ENCODE data around the gene GCKR. TPM values are rescaled to one million over a fixed set of nuclear protein-coding genes. Genes with fewer than 3 reads are reported as not detected.

GCKR gene
- total RNA-seq, 4 donors from 2014 or later: 0.61 to 0.69 TPM; not detected in 2

DNA sequence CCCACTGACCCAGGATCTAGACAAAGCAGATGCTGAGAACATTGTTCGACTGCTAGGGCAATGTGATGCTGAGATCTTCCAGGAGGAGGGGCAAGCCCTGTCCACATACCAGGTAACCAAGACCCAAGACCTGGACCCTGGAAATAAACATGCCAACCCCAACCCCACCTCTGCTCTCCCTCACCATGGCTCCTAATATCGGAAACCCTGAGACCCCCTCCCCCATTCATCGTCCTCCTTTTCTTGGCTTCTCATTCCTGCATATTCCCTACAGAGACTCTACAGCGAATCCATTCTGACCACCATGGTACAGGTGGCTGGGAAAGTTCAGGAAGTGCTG is 619 bp downstream of the GCKR start:
- intact Hi-C loops (cut with DNase I; ENCODE audit: low total_unique reads): no loop called here
- Histone ChIP-seq H3K27ac (no peak overlapping the region), H3K9me3 (no peaks in the 10 kb centered on the region), H3K4me3 (no peak overlapping the region), H3K4me1 (no peaks in the 10 kb centered on the region), H3K36me3 (no peaks in the 10 kb centered on the region), H3K27me3 (no peaks in the 10 kb centered on the region)
- TF ChIP-seq, protein P1, sequence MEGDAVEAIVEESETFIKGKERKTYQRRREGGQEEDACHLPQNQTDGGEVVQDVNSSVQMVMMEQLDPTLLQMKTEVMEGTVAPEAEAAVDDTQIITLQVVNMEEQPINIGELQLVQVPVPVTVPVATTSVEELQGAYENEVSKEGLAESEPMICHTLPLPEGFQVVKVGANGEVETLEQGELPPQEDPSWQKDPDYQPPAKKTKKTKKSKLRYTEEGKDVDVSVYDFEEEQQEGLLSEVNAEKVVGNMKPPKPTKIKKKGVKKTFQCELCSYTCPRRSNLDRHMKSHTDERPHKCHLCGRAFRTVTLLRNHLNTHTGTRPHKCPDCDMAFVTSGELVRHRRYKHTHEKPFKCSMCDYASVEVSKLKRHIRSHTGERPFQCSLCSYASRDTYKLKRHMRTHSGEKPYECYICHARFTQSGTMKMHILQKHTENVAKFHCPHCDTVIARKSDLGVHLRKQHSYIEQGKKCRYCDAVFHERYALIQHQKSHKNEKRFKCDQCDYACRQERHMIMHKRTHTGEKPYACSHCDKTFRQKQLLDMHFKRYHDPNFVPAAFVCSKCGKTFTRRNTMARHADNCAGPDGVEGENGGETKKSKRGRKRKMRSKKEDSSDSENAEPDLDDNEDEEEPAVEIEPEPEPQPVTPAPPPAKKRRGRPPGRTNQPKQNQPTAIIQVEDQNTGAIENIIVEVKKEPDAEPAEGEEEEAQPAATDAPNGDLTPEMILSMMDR (IDR thresholded peaks at IDR 0.05): no peak
- TF ChIP-seq POLR2A (IDR thresholded peaks at IDR 0.05): no peak
- no peak for DNase-seq

DNA sequence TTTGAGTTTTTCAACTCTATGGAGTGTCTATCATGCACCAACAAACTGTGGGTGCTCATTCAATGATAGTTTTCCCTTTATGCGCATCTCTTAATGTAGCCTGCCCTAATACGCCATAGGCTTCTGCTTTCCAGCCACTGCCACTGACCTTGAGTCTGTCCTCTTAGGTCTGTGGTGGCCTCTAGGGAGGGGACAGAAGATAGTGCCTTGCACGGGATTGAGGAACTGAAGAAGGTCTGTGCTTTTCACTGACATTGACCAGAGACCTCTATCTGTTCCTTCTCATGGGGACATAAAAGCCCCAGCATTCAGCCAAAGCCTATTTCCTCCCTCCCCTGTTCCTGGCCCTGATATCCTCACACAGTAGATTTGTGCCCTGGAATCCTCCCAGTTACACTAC is 2.3 kb downstream of the GCKR start:
- H3K4me3 ChIP-seq: no peak overlapping the region
- no peaks in the 10 kb centered on the region for H3K36me3 ChIP-seq
- DNase-seq: no peak
- H3K4me1 ChIP-seq: no peaks in the 10 kb centered on the region
- no peak overlapping the region for H3K27ac ChIP-seq
- intact Hi-C loops (cut with DNase I; ENCODE audit: low total_unique reads): no loop called here
- no peaks in the 10 kb centered on the region for H3K9me3 ChIP-seq
- TF ChIP-seq, protein P1 (IDR thresholded peaks at IDR 0.05): no peak
- no peak for TF ChIP-seq POLR2A (IDR thresholded peaks at IDR 0.05)
- no peaks in the 10 kb centered on the region for H3K27me3 ChIP-seq

DNA sequence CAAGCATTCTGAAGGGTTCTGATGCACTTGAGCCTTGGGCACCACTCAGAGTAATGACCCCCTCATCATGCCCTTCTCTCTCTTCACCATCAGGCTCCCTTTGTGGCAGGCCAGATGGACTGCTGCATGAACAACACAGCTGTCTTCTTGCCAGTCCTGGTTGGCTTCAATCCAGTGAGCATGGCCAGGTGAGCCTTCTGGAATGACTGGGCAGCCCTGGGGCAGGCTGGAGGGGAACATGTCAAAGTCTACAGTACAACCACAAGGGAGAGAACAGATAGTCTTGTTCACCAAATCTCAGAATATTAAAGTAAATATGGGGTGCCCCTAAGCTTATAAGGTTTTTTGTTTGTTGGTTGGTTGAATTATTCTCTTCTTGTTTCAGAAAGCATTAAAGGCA is 4.4 kb downstream of the GCKR start:
- Histone ChIP-seq H3K4me1 (no peaks in the 10 kb centered on the region), H3K27ac (no peak overlapping the region), H3K9me3 (no peaks in the 10 kb centered on the region), H3K4me3 (no peak overlapping the region), H3K36me3 (no peaks in the 10 kb centered on the region), H3K27me3 (no peaks in the 10 kb centered on the region)
- intact Hi-C loops (cut with DNase I; ENCODE audit: low total_unique reads): no loop called here
- no peak for TF ChIP-seq POLR2A (IDR thresholded peaks at IDR 0.05)
- TF ChIP-seq, protein P1 (IDR thresholded peaks at IDR 0.05): no peak
- no peak for DNase-seq

DNA sequence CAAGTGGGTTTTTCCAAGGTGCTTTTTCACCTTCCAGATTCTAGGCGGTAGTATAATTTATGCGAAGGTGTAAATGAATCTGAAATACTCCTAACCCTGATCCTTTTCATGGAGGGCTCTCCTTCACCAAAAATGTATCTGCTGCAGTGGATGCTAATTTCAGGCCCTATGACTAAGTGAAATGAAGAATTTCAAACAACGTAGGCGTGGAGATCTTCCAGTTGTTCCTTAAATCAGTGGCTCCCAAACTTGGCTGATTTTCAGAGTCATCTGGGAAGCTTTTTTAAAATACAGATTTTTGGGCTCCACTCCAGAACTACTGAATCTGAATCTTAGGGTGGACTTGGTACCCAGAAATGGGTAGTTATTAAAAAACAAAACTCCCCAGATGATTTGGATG is 5.5 kb downstream of the GCKR start:
- no peaks in the 10 kb centered on the region for H3K9me3 ChIP-seq
- TF ChIP-seq, protein P1 (IDR thresholded peaks at IDR 0.05): no peak
- no peak for TF ChIP-seq POLR2A (IDR thresholded peaks at IDR 0.05)

DNA sequence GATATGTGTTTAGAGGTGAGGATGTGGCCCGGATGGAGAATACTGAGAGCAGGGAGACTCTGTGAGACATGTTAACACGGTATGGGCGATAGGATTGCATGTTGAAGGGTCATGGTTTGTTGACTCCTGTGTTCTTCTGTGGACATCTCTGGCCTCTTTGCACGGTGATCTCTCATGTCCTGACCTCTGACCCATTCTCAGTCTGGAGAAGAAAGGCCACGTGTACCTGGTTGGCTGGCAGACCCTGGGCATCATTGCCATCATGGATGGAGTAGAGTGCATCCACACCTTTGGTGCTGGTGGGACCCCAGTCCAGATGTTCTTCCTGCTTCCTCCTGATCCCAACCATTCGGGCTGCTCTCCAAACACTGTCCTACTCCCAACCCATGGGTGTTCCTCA is 9.9 kb downstream of the GCKR start:
- Histone ChIP-seq H3K27ac (no peak overlapping the region), H3K27me3 (no peaks in the 10 kb centered on the region), H3K36me3 (no peaks in the 10 kb centered on the region), H3K9me3 (no peaks in the 10 kb centered on the region), H3K4me1 (no peaks in the 10 kb centered on the region), H3K4me3 (no peak overlapping the region)
- TF ChIP-seq, protein P1 (IDR thresholded peaks at IDR 0.05): no peak
- no peak for TF ChIP-seq POLR2A (IDR thresholded peaks at IDR 0.05)
- no peak for DNase-seq
- intact Hi-C loops (cut with DNase I; ENCODE audit: low total_unique reads): no loop called here

More for the DNA sequence above, 5.5 kb downstream of the GCKR start:
- Histone ChIP-seq H3K4me1 (no peaks in the 10 kb centered on the region), H3K27ac (no peak overlapping the region), H3K27me3 (no peaks in the 10 kb centered on the region), H3K4me3 (no peak overlapping the region), H3K36me3 (no peaks in the 10 kb centered on the region)
- no peak for DNase-seq
- intact Hi-C loops (cut with DNase I; ENCODE audit: low total_unique reads): no loop called here

All from uterus (tissue), 4 donors.